HepG2 (cell line): ENCODE results near the gene SOCS1. TPM values are rescaled to one million over a fixed set of nuclear protein-coding genes. Genes with fewer than 3 reads are reported as not detected.

Source experiments
- ATAC-seq: fragments of 200-7000 bp; cut with Tn5 transposase; 3 replicates; pipeline ENCODE4 v1.9.1; 2020; ENCODE audit warnings: mild to moderate bottlenecking, moderate library complexity
- BruUV-seq: library from RNA; stranded (reverse); fragments of 400-500 nt; replicated peaks from 2 replicates; lab custom pipeline; 2021; lab: Mats Ljungman, UMichigan
- CTCF ChIA-PET: fragments of 300-600 bp; formaldehyde crosslinking; extraction: SDS; loops from one replicate; lab custom pipeline; 2021; ENCODE audit warnings: low total read pairs, inconsistent platforms, low intra/inter-chr PET ratio; lab: Yijun Ruan, JAX
- POLR2A ChIA-PET: fragments of 350-600 bp; sonication (Branson Sonifier 250); formaldehyde crosslinking; loops from one replicate; lab custom pipeline; 2020; ENCODE audit warnings: antibody characterized with exemption, inconsistent platforms; lab: Yijun Ruan, JAX
- DNase-seq: peaks from one replicate; pipeline ENCODE4 v3.0.0-alpha.2; 2015; ENCODE audit warnings: low spot score
- FAIRE-seq: peaks from 3 replicates; lab custom pipeline; 2011; peaks lifted over from hg19 to GRCh38; lab: Jason Lieb, UNC
- H2AFZ ChIP-seq: one replicate; pipeline ENCODE4 v1.6.1; 2011; ENCODE audit warnings: low read length, inconsistent platforms
- H3K27ac ChIP-seq: fragments of 300-600 bp; 3 replicates; pipeline ENCODE4 v1.8.0; 2011; ENCODE audit warnings: mixed run types, mild to moderate bottlenecking, mixed read lengths, low read length, inconsistent platforms; ENCODE audit not compliant: insufficient read depth; ENCODE audit errors: extremely low read length
- H3K27me3 ChIP-seq, 2 experiments: fragments of 200-600 bp in 1 of 2; 2 replicates in 1 of 2; 3 replicates in 1 of 2; pipeline versions ENCODE4 v1.6.0 to v1.8.0; 2011; ENCODE audit warnings: low read length in 2 of 2, mild to moderate bottlenecking in 2 of 2, moderate library complexity in 2 of 2, inconsistent platforms in 1 of 2; ENCODE audit not compliant: insufficient read depth in 2 of 2, control insufficient read depth in 1 of 2
- H3K36me3 ChIP-seq, 2 experiments: fragments of 200-600 bp in 1 of 2; replicated peaks in 1 of 2; 2 replicates in 1 of 2; 3 replicates in 1 of 2; pipeline versions ENCODE4 v1.5.1 to v1.8.0; 2011; ENCODE audit warnings: low read length in 2 of 2, inconsistent platforms in 1 of 2; ENCODE audit not compliant: insufficient read depth in 2 of 2, control insufficient read depth in 1 of 2
- H3K4me1 ChIP-seq: 2 replicates; pipeline ENCODE4 v1.5.1; 2012; ENCODE audit warnings: low read length, inconsistent platforms; ENCODE audit not compliant: insufficient read depth
- H3K4me2 ChIP-seq: 2 replicates; pipeline ENCODE4 v1.6.0; 2011; ENCODE audit warnings: low read depth, low read length, inconsistent platforms
- H3K4me3 ChIP-seq, 3 experiments: fragments of 200-600 bp in 1 of 3; sonication (generic), shearing (Covaris generic) in 1 of 3; replicated peaks in 1 of 3; 2 replicates each; pipeline ENCODE4 v1.5.1; 2011 to 2016; ENCODE audit warnings: low read length in 3 of 3, inconsistent platforms in 2 of 3, low read depth in 2 of 3, mild to moderate bottlenecking in 2 of 3, control low read depth in 1 of 3, mixed read lengths in 1 of 3; ENCODE audit not compliant: insufficient read depth in 1 of 3
- H3K79me2 ChIP-seq: one replicate; pipeline ENCODE4 v1.6.1; 2011; ENCODE audit warnings: low read length, inconsistent platforms; ENCODE audit not compliant: insufficient read depth
- H3K9ac ChIP-seq: 2 replicates; pipeline ENCODE4 v1.6.0; 2011; ENCODE audit warnings: mild to moderate bottlenecking, low read depth, low read length, inconsistent platforms; ENCODE audit not compliant: insufficient read depth
- H3K9me3 ChIP-seq: 2 replicates; pipeline ENCODE4 v1.5.1; 2012; ENCODE audit warnings: mild to moderate bottlenecking, low read length
- H4K20me1 ChIP-seq: 2 replicates; pipeline ENCODE4 v1.6.0; 2011; ENCODE audit warnings: inconsistent platforms, mild to moderate bottlenecking, low read length, moderate library complexity; ENCODE audit not compliant: insufficient read depth
- FOXA3 ChIP-seq: IDR thresholded peaks from 2 replicates; pipeline ENCODE4 v1.6.1; 2016; ENCODE audit warnings: missing genetic modification reagents, missing compliant biosample characterization
- HBP1 ChIP-seq: IDR thresholded peaks from 2 replicates; pipeline ENCODE4 v1.6.1; 2016; ENCODE audit warnings: low read depth, control low read depth
- HCFC1 ChIP-seq: fragments of 150-350 bp; IDR thresholded peaks from 2 replicates; pipeline ENCODE4 v1.6.1; 2014; ENCODE audit warnings: low read depth, low read length
- NCOR1 ChIP-seq: fragments of 200-600 bp; sonication (generic); IDR thresholded peaks from 2 replicates; pipeline ENCODE4 v1.7.0; 2017; ENCODE audit warnings: antibody characterized with exemption, low read length, borderline replicate concordance
- NFKBIZ ChIP-seq: IDR thresholded peaks from 2 replicates; pipeline ENCODE4 v1.6.1; 2018; ENCODE audit warnings: missing genetic modification reagents, missing compliant biosample characterization
- RARA ChIP-seq: IDR thresholded peaks from 2 replicates; pipeline ENCODE4 v1.6.1; 2016; ENCODE audit warnings: missing genetic modification reagents, missing compliant biosample characterization
- RBFOX2 ChIP-seq: fragments of 200-400 bp; formaldehyde crosslinking; IDR thresholded peaks from 2 replicates; pipeline ENCODE4 v1.6.1; 2017; ENCODE audit warnings: low read depth, mild to moderate bottlenecking, low read length
- ZBTB20 ChIP-seq: sonication (generic); formaldehyde crosslinking; IDR thresholded peaks from 2 replicates; pipeline ENCODE4 v1.8.1; 2023; ENCODE audit warnings: missing genetic modification reagents, low read depth, mild to moderate bottlenecking, borderline replicate concordance
- ZNF263 ChIP-seq: sonication (generic); formaldehyde crosslinking; IDR thresholded peaks from 2 replicates; pipeline ENCODE4 v1.4.0; 2020; ENCODE audit warnings: missing genetic modification reagents
- ZNF3 ChIP-seq: IDR thresholded peaks from 2 replicates; pipeline ENCODE4 v1.7.0; 2017; ENCODE audit warnings: inconsistent platforms
- ZNF329 ChIP-seq: sonication (generic); formaldehyde crosslinking; IDR thresholded peaks from 2 replicates; pipeline ENCODE4 v1.9.0; 2021; ENCODE audit warnings: low read depth, mild to moderate bottlenecking, missing genetic modification reagents
- ZNF431 ChIP-seq: sonication (generic); formaldehyde crosslinking; IDR thresholded peaks from 2 replicates; pipeline ENCODE4 v1.9.0; 2022; ENCODE audit warnings: missing genetic modification reagents, low read depth, mild to moderate bottlenecking, borderline replicate concordance
- ZNF468 ChIP-seq: sonication (generic); formaldehyde crosslinking; IDR thresholded peaks from 2 replicates; pipeline ENCODE4 v1.8.0; 2022; ENCODE audit warnings: mild to moderate bottlenecking, moderate library complexity, missing genetic modification reagents
- WGBS: methylation state at CpG from one replicate; pipeline ENCODE4 v1.1.6; 2017; ENCODE audit warnings: low lambda C conversion rate; 5-methylcytosine and 5-hydroxymethylcytosine counted together
- in situ Hi-C: cut with HindIII; loops from 2 replicates; pipeline ENCODE4 v1.10.0; 2017; ENCODE audit warnings: low pct_unique_long_range_greater_than_20kb; ENCODE audit not compliant: extremely low pct_ligation_motif_present
- intact Hi-C: fragments of 100-400 bp; cut with micrococcal nuclease; formaldehyde crosslinking; loops from one replicate; pipeline ENCODE4 v1.10.0; 2022; ENCODE audit not compliant: unreplicated experiment
- polyA plus RNA-seq, 8 experiments: library from polyadenylated mRNA; depleted of rRNA in 3 of 8; stranded (reverse) in 7 of 8; unstranded in 1 of 8; fragments of >200 nt; fragmentation: Illumina TruSeq in 4 of 8; extraction: Trizol in 4 of 8; gene quantifications; 2 replicates each; pipeline versions ENCODE4 v1.2.1 to v1.2.3, GENCODE V29; 2011 to 2016; ENCODE audit warnings: low read depth in 4 of 8, missing spikeins in 1 of 8, mixed read lengths in 1 of 8; ENCODE audit not compliant: insufficient read depth in 1 of 8
- total RNA-seq, 5 experiments: library from RNA; depleted of rRNA; stranded (reverse); fragments of >200 nt; fragmentation: Illumina TruSeq; extraction: Trizol; gene quantifications; 2 replicates each; pipeline ENCODE4 v1.2.3, GENCODE V29; 2016; ENCODE audit warnings: low read depth in 1 of 5
- TF ChIP-seq, protein P1 (sequence below): sonication (generic); formaldehyde crosslinking; IDR thresholded peaks from 2 replicates; pipeline ENCODE4 v1.8.0; 2022; ENCODE audit warnings: mild to moderate bottlenecking, missing genetic modification reagents; ENCODE audit not compliant: insufficient replicate concordance

The SOCS1 gene
- total and polyA plus RNA-seq, 2 of the 13 experiments (the other 11 are each of a cell fraction or from before 2014, with no cell fraction given) = 5.3 to 6.3 TPM

DNA sequence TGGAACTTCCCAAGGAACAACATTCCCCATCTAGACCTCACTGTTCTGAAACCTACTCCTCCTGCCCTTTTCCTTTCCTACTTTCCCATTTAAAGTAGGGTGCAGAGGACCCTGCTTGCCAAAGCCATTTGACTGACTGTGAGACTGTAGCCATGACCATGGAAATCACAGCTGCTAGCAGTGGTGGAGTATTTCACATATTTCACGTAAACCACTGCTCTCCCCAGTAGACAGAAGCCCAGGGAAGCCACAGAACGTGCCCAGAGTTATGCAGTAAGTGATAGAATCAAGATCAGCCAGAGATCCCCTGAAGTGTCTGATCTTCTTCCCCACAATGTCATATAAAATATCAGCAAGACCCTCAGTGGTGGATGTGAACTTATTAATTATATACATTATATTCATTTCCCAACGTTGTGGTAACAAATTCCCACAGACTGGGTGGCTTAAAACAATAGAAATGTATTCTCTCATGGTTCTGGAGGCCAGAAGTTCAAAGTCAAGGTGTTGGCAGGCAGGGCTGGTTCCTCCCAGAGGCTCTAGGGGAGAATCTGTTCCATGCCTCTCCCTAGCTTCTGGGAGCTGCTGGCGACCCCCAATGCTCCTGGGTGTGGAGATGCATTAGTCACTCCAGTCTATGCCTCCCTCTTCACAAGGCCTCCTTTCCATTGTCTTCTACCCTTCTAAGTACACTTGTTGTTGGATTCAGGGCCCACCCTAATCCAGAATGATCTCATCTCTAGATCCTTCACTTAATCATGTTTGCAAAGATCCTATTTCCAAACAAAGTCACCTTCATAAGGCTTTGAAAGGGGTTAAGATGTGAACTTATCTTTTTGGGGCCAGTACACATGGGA, 45.9 kb upstream of the SOCS1 start:
- BruUV-seq = no TSS peak
- Histone ChIP-seq H3K79me2 (no peaks in the 10 kb centered on the region), H3K27ac (no peak overlapping the region), H3K27me3 (no peaks in the 10 kb centered on the region), H3K36me3 (no peaks in the 10 kb centered on the region), H3K9me3 (no peaks in the 10 kb centered on the region), H3K4me1 (peaks cover 81% of the 10 kb centered on the region), H3K4me2 (no peak overlapping the region), H3K9ac (no peak overlapping the region), H2AFZ (no peak overlapping the region), H3K4me3 (no peak overlapping the region), H4K20me1 (no peaks in the 10 kb centered on the region)
- CTCF ChIA-PET = no interaction called here
- in situ Hi-C loops (no loop called here), intact Hi-C loops (no loop called here)
- POLR2A ChIA-PET = interaction anchor here (1.9 to 2.7 kb wide), 2 partner anchors 22 to 46 kb away, joined by 5 to 6 read pairs; partner anchors contain the start of gene SOCS1
- WGBS = 26% methylated on average over 4 of the region's 4 CpGs
- no peak for FAIRE-seq
- TF ChIP-seq FOXA3 = no peak
- TF ChIP-seq, protein P1, sequence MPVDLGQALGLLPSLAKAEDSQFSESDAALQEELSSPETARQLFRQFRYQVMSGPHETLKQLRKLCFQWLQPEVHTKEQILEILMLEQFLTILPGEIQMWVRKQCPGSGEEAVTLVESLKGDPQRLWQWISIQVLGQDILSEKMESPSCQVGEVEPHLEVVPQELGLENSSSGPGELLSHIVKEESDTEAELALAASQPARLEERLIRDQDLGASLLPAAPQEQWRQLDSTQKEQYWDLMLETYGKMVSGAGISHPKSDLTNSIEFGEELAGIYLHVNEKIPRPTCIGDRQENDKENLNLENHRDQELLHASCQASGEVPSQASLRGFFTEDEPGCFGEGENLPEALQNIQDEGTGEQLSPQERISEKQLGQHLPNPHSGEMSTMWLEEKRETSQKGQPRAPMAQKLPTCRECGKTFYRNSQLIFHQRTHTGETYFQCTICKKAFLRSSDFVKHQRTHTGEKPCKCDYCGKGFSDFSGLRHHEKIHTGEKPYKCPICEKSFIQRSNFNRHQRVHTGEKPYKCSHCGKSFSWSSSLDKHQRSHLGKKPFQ (CRISPR knock-in tag) = peak; percentile 26
- peak; percentile 32; the same call in 1 of the 2 replicates for TF ChIP-seq ZBTB20
- no peak for TF ChIP-seq ZNF263 (CRISPR knock-in tag)
- TF ChIP-seq RARA (CRISPR knock-in tag) = peak; percentile 54
- no peak for TF ChIP-seq HCFC1
- no peak for TF ChIP-seq RBFOX2
- TF ChIP-seq HBP1 = peak; percentile 32; the same call in 1 of the 2 replicates
- no peak for TF ChIP-seq NFKBIZ (CRISPR knock-in tag)
- peak; percentile 72; the same call in 1 of the 2 replicates for TF ChIP-seq ZNF3 (CRISPR knock-in tag)
- TF ChIP-seq ZNF431 (CRISPR knock-in tag) = no peak
- 0 out of 2 replicates have a peak, but pooled peaks have one; percentile 55 for TF ChIP-seq NCOR1
- TF ChIP-seq ZNF329 (CRISPR knock-in tag) = 0 out of 2 replicates have a peak, but pooled peaks have one; percentile 38
- TF ChIP-seq ZNF468 (CRISPR knock-in tag) = no peak
- DNase-seq = no peak
- ATAC-seq = no peak
